GM23338 (cell line): Measurements from ENCODE around the gene TUBA4B. TPM values are rescaled to one million over a fixed set of nuclear protein-coding genes. Genes with fewer than 3 reads are reported as not detected.
A peak's percentile ranks its signal among the peaks of the same experiment; 100 is the strongest.

Experiments used
- ATAC-seq: fragments of 200-7000 bp; cut with Tn5 transposase; 3 replicates; pipeline ENCODE4 v1.9.1; 2020
- DNase-seq: peaks from one replicate; pipeline ENCODE4 v3.0.0-alpha.2; 2015; ENCODE audit warnings: low spot score
- H2AFZ ChIP-seq: fragments of 200-600 bp; sonication (generic); 2 replicates; pipeline ENCODE4 v1.8.0; 2016; ENCODE audit warnings: antibody characterized with exemption, mild to moderate bottlenecking, moderate library complexity
- H3F3A ChIP-seq: fragments of 200-600 bp; sonication (generic); replicated peaks from 2 replicates; pipeline ENCODE4 v1.8.0; 2017; ENCODE audit warnings: antibody characterized with exemption, mixed run types, low read depth
- H3K27ac ChIP-seq: fragments of 200-600 bp; sonication (generic); 2 replicates; pipeline ENCODE4 v1.6.1; 2016; ENCODE audit warnings: low read depth
- H3K27me3 ChIP-seq: fragments of 200-600 bp; sonication (generic); 2 replicates; pipeline ENCODE4 v1.8.0; 2016; ENCODE audit warnings: mild to moderate bottlenecking, mixed run types, moderate library complexity; ENCODE audit not compliant: insufficient read depth
- H3K36me3 ChIP-seq: fragments of 200-600 bp; sonication (generic); 2 replicates; pipeline ENCODE4 v1.8.0; 2016; ENCODE audit warnings: mild to moderate bottlenecking; ENCODE audit not compliant: insufficient read depth
- H3K4me1 ChIP-seq: fragments of 200-600 bp; sonication (generic); 2 replicates; pipeline ENCODE4 v1.8.0; 2016; ENCODE audit warnings: mild to moderate bottlenecking, moderate library complexity; ENCODE audit not compliant: insufficient read depth
- H3K4me2 ChIP-seq: fragments of 200-600 bp; sonication (generic); 2 replicates; pipeline ENCODE4 v1.7.1; 2017; ENCODE audit warnings: mixed run types
- H3K4me3 ChIP-seq: fragments of 200-600 bp; sonication (generic); 2 replicates; pipeline ENCODE4 v1.6.1; 2016; ENCODE audit warnings: mixed run types
- H3K79me2 ChIP-seq: fragments of 200-600 bp; sonication (generic); replicated peaks from 2 replicates; pipeline ENCODE4 v1.8.0; 2017; ENCODE audit warnings: mild to moderate bottlenecking; ENCODE audit not compliant: insufficient read depth
- H3K9me2 ChIP-seq: fragments of 200-600 bp; sonication (generic); 2 replicates; pipeline ENCODE4 v1.8.0; 2017; ENCODE audit not compliant: insufficient read depth
- H4K20me1 ChIP-seq: fragments of 200-600 bp; sonication (generic); replicated peaks from 2 replicates; pipeline ENCODE4 v1.8.0; 2017; ENCODE audit warnings: mild to moderate bottlenecking; ENCODE audit not compliant: insufficient read depth
- H3K27ac Mint-ChIP-seq: 2 replicates; pipeline ENCODE4 v1.8.0; 2020; ENCODE audit warnings: inconsistent platforms, mild to moderate bottlenecking, moderate library complexity, mixed read lengths
- H3K27me3 Mint-ChIP-seq: 3 replicates; pipeline ENCODE4 v1.8.0; 2022; ENCODE audit warnings: low read depth, mild to moderate bottlenecking, moderate library complexity, mixed read lengths, inconsistent platforms; ENCODE audit not compliant: insufficient read depth, poor library complexity
- H3K36me3 Mint-ChIP-seq: 3 replicates; pipeline ENCODE4 v1.8.0; 2021; ENCODE audit warnings: low read depth, mild to moderate bottlenecking, inconsistent platforms, moderate library complexity, mixed read lengths
- H3K4me1 Mint-ChIP-seq: 3 replicates; pipeline ENCODE4 v1.8.0; 2020; ENCODE audit warnings: mild to moderate bottlenecking, inconsistent platforms, mixed read lengths
- H3K4me3 Mint-ChIP-seq: 3 replicates; pipeline ENCODE4 v1.8.0; 2021; ENCODE audit warnings: moderate library complexity, mild to moderate bottlenecking, inconsistent platforms, mixed read lengths
- H3K9me3 Mint-ChIP-seq: 3 replicates; pipeline ENCODE4 v1.8.0; 2020; ENCODE audit warnings: moderate library complexity, mild to moderate bottlenecking, inconsistent platforms, mixed read lengths
- CREB1 ChIP-seq: fragments of 250-450 bp; sonication (Bioruptor Pico); IDR thresholded peaks from 2 replicates; pipeline ENCODE4 v1.5.0; 2020; ENCODE audit warnings: low read depth, mild to moderate bottlenecking, moderate library complexity
- NANOG ChIP-seq: IDR thresholded peaks from 2 replicates; pipeline ENCODE4 v1.6.1; 2016; ENCODE audit warnings: antibody characterized with exemption, borderline replicate concordance
- POLR2AphosphoS5 ChIP-seq: IDR thresholded peaks from 2 replicates; pipeline ENCODE4 v1.6.1; 2016; ENCODE audit warnings: antibody characterized with exemption, low read depth
- ZNF114 ChIP-seq: fragments of 250-450 bp; sonication (Bioruptor Pico); IDR thresholded peaks from 2 replicates; pipeline ENCODE4 v1.5.0; 2020; ENCODE audit warnings: mild to moderate bottlenecking, moderate library complexity
- ZNF331 ChIP-seq: fragments of 250-450 bp; sonication (Bioruptor Pico); IDR thresholded peaks from 2 replicates; pipeline ENCODE4 v1.5.0; 2020; ENCODE audit warnings: low read depth, mild to moderate bottlenecking, moderate library complexity
- polyA plus RNA-seq: library from polyadenylated mRNA; unstranded; fragments of >200 nt; fragmentation: Nextera tagmentation; extraction: Ambion mirVana; gene quantifications from 2 replicates; pipeline ENCODE4 v1.2.1, GENCODE V29; 2016
- total RNA-seq: library from RNA; depleted of rRNA; stranded (reverse); fragments of >200 nt; shearing (Covaris generic); gene quantifications from 2 replicates; pipeline ENCODE4 v1.2.3, GENCODE V29; 2014
- TF ChIP-seq, protein P1 (sequence below): IDR thresholded peaks from one replicate; pipeline ENCODE4 v1.6.1; 2018; ENCODE audit warnings: antibody characterized with exemption; ENCODE audit not compliant: unreplicated experiment
- TF ChIP-seq, protein P2 (sequence below): fragments of 250-450 bp; sonication (Bioruptor Pico); IDR thresholded peaks from 2 replicates; pipeline ENCODE4 v1.5.0; 2020; ENCODE audit warnings: mild to moderate bottlenecking, moderate library complexity

TUBA4B gene
- total and polyA plus RNA-seq, 2 experiments from 2014 or later, result 0.14 TPM; not detected in 1

DNA sequence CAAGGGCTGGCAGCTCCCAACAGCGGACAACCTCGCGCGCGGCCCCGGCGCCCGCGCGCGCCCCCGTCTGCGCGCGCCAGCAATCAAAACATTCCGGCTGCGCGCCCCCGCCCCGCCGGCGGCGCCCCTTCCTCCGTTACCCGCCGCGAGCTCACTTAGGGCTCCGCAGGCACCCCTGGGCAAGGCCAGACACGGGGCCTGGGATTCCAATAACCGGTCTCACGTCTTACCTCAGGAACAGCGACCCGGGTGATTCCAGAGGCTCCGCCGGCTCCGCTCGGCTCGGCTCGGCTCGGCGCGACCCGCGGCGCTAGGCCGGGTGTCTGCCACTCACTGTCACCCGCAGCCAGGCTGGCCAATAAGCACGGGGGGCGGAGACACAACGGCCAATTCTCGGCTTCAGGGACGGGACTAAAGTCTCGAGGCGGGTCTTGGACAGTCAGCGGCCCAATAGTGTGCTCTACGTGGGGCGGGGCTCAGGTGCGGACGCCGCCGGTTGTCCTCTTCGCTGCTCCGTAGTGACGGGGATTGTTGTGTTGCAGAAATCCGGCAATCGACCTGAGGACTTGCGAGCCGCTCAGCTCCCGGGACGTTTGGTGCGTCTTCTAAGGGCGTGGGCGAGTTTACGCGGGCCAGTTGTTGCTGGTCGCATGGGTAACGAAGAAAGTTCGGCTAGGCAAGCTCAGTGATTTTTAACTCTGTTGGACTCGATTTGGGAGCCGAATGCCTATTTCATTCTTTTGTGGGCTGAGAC is 23.6 kb upstream of the TUBA4B start, which contains the start of the genes ANKZF1 and ATG9A:
TSS of gene ANKZF1 (plus strand) at position 502 of the 754 bp plus-strand sequence. CDS start 452 bp downstream, outside the sequence.
TSS of gene ATG9A (minus strand) at position 332 of the 754 bp plus-strand sequence. CDS start 1,612 bp downstream, outside the sequence.
- Histone ChIP-seq H3K27me3 (no peaks in the 10 kb centered on the region), H3K4me2 (peak within 1 kb of the TSS; percentile 96), H3K27ac (peak within 1 kb of the TSS; percentile 92), H3K79me2 (peaks cover 21% of the 10 kb centered on the region), H2AFZ (peak within 1 kb of the TSS; percentile 65), H3K4me1 (peaks cover 12% of the 10 kb centered on the region), H4K20me1 (peaks cover 3% of the 10 kb centered on the region), H3K9me2 (no peaks in the 10 kb centered on the region), H3K4me3 (peak within 1 kb of the TSS; percentile 76), H3K36me3 (peaks cover 17% of the 10 kb centered on the region), H3F3A (peaks cover 7% of the 10 kb centered on the region)
- Mint-ChIP-seq H3K4me3 (peak within 1 kb of the TSS; percentile 97), H3K27me3 (peaks cover 10% of the 10 kb centered on the region), H3K27ac (peak within 1 kb of the TSS; percentile 99), H3K4me1 (peaks cover 11% of the 10 kb centered on the region), H3K9me3 (peaks cover 2% of the 10 kb centered on the region; the same call in 1 of the 3 replicates), H3K36me3 (peaks cover 49% of the 10 kb centered on the region)
- DNase-seq (peak; percentile 100), ATAC-seq (peak; percentile 96)
- TF ChIP-seq, protein P1, sequence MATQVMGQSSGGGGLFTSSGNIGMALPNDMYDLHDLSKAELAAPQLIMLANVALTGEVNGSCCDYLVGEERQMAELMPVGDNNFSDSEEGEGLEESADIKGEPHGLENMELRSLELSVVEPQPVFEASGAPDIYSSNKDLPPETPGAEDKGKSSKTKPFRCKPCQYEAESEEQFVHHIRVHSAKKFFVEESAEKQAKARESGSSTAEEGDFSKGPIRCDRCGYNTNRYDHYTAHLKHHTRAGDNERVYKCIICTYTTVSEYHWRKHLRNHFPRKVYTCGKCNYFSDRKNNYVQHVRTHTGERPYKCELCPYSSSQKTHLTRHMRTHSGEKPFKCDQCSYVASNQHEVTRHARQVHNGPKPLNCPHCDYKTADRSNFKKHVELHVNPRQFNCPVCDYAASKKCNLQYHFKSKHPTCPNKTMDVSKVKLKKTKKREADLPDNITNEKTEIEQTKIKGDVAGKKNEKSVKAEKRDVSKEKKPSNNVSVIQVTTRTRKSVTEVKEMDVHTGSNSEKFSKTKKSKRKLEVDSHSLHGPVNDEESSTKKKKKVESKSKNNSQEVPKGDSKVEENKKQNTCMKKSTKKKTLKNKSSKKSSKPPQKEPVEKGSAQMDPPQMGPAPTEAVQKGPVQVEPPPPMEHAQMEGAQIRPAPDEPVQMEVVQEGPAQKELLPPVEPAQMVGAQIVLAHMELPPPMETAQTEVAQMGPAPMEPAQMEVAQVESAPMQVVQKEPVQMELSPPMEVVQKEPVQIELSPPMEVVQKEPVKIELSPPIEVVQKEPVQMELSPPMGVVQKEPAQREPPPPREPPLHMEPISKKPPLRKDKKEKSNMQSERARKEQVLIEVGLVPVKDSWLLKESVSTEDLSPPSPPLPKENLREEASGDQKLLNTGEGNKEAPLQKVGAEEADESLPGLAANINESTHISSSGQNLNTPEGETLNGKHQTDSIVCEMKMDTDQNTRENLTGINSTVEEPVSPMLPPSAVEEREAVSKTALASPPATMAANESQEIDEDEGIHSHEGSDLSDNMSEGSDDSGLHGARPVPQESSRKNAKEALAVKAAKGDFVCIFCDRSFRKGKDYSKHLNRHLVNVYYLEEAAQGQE, result no peak
- TF ChIP-seq ZNF114 (CRISPR knock-in tag) (0 out of 2 replicates have a peak, but pooled peaks have one; percentile 21), POLR2AphosphoS5 (peak; percentile 97), ZNF331 (CRISPR knock-in tag) (no peak), CREB1 (CRISPR knock-in tag) (peak; percentile 87), NANOG (no peak)
- TF ChIP-seq, protein P2, sequence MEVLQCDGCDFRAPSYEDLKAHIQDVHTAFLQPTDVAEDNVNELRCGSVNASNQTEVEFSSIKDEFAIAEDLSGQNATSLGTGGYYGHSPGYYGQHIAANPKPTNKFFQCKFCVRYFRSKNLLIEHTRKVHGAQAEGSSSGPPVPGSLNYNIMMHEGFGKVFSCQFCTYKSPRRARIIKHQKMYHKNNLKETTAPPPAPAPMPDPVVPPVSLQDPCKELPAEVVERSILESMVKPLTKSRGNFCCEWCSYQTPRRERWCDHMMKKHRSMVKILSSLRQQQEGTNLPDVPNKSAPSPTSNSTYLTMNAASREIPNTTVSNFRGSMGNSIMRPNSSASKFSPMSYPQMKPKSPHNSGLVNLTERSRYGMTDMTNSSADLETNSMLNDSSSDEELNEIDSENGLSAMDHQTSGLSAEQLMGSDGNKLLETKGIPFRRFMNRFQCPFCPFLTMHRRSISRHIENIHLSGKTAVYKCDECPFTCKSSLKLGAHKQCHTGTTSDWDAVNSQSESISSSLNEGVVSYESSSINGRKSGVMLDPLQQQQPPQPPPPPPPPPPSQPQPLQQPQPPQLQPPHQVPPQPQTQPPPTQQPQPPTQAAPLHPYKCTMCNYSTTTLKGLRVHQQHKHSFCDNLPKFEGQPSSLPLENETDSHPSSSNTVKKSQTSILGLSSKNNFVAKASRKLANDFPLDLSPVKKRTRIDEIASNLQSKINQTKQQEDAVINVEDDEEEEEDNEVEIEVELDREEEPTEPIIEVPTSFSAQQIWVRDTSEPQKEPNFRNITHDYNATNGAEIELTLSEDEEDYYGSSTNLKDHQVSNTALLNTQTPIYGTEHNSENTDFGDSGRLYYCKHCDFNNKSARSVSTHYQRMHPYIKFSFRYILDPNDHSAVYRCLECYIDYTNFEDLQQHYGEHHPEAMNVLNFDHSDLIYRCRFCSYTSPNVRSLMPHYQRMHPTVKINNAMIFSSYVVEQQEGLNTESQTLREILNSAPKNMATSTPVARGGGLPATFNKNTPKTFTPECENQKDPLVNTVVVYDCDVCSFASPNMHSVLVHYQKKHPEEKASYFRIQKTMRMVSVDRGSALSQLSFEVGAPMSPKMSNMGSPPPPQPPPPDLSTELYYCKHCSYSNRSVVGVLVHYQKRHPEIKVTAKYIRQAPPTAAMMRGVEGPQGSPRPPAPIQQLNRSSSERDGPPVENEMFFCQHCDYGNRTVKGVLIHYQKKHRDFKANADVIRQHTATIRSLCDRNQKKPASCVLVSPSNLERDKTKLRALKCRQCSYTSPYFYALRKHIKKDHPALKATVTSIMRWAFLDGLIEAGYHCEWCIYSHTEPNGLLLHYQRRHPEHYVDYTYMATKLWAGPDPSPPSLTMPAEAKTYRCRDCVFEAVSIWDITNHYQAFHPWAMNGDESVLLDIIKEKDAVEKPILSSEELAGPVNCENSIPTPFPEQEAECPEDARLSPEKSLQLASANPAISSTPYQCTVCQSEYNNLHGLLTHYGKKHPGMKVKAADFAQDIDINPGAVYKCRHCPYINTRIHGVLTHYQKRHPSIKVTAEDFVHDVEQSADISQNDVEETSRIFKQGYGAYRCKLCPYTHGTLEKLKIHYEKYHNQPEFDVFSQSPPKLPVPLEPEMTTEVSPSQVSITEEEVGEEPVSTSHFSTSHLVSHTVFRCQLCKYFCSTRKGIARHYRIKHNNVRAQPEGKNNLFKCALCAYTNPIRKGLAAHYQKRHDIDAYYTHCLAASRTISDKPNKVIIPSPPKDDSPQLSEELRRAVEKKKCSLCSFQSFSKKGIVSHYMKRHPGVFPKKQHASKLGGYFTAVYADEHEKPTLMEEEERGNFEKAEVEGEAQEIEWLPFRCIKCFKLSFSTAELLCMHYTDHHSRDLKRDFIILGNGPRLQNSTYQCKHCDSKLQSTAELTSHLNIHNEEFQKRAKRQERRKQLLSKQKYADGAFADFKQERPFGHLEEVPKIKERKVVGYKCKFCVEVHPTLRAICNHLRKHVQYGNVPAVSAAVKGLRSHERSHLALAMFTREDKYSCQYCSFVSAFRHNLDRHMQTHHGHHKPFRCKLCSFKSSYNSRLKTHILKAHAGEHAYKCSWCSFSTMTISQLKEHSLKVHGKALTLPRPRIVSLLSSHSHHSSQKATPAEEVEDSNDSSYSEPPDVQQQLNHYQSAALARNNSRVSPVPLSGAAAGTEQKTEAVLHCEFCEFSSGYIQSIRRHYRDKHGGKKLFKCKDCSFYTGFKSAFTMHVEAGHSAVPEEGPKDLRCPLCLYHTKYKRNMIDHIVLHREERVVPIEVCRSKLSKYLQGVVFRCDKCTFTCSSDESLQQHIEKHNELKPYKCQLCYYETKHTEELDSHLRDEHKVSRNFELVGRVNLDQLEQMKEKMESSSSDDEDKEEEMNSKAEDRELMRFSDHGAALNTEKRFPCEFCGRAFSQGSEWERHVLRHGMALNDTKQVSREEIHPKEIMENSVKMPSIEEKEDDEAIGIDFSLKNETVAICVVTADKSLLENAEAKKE (CRISPR knock-in tag), result no peak
